A673 (cell line): Measurements from ENCODE around the gene PGGHG.

ENCODE experiments used
- CTCF ChIP-seq: fragments of 300-800, 200-600 bp; sonication (generic); conservative IDR thresholded peaks from 2 replicates; pipeline ENCODE4 v1.5.1; 2017; ENCODE audit warnings: low read depth, mild to moderate bottlenecking, antibody characterized with exemption, low read length, moderate library complexity, mixed read lengths
- EZH2 ChIP-seq: fragments of 200-600 bp; sonication (generic); IDR thresholded peaks from 2 replicates; pipeline ENCODE4 v1.6.1; 2017; ENCODE audit warnings: borderline replicate concordance, low read depth, mild to moderate bottlenecking, mixed read lengths, antibody characterized with exemption, low read length; ENCODE audit not compliant: poor library complexity, severe bottlenecking

- TF ChIP-seq CTCF (no peak), EZH2 (no peak)
Observed at GRCh38 chr11:266676-267439, 22.1 kb upstream of the PGGHG start.
